Dedifferentiated amniotic fluid mesenchymal stem cell (primary cell): ENCODE results near the gene BCAS4.
"Not testable (repeated sequence)": the region's sequence is repeated elsewhere in the genome, so short reads cannot be mapped to it uniquely, and the experiment has no call there.

Source experiments
- DNase-seq: peaks from one replicate; pipeline ENCODE4 v3.0.0-alpha.2; 2016; ENCODE audit errors: extremely low spot score

BCAS4 gene

GRCh38 chr20:50771419-50772080 lies 23.3 kb upstream of the BCAS4 start:
- not testable (repeated sequence) for DNase-seq

GRCh38 chr20:50772420-50773185 lies 22.3 kb upstream of the BCAS4 start:
- no peak for DNase-seq

GRCh38 chr20:50774515-50774914 lies 20.3 kb upstream of the BCAS4 start:
- DNase-seq = no peak

GRCh38 chr20:50776122-50776817 lies 18.6 kb upstream of the BCAS4 start:
- DNase-seq = no peak

GRCh38 chr20:50777373-50777772 lies 17.5 kb upstream of the BCAS4 start:
- no peak for DNase-seq

- DNase-seq = not testable (repeated sequence)
These were observed 15.9 kb upstream of the BCAS4 start for GRCh38 chr20:50778994-50779393.

GRCh38 chr20:50783390-50783789 lies 11.5 kb upstream of the BCAS4 start:
- no peak for DNase-seq

- DNase-seq = no peak
These were observed 11.0 kb upstream of the BCAS4 start for GRCh38 chr20:50783903-50784302.

GRCh38 chr20:50784464-50784863 lies 10.4 kb upstream of the BCAS4 start:
- DNase-seq = no peak

GRCh38 chr20:50786703-50787102 lies 8.2 kb upstream of the BCAS4 start:
- DNase-seq = no peak

GRCh38 chr20:50787181-50787580 lies 7.7 kb upstream of the BCAS4 start:
- no peak for DNase-seq

- peak; percentile 60 for DNase-seq
These were observed 6.5 kb upstream of the BCAS4 start for GRCh38 chr20:50788045-50788991.

- DNase-seq = no peak
These were observed 4.8 kb upstream of the BCAS4 start for GRCh38 chr20:50789968-50790650.

GRCh38 chr20:50790651-50791277 lies 4.1 kb upstream of the BCAS4 start:
- peak; percentile 90 for DNase-seq

GRCh38 chr20:50792708-50793574 lies 1.9 kb upstream of the BCAS4 start:
- DNase-seq = no peak

- not testable (repeated sequence) for DNase-seq
These were observed 1.3 kb upstream of the BCAS4 start for GRCh38 chr20:50793575-50794016.

GRCh38 chr20:50794181-50794845 lies 548 bp upstream of the BCAS4 start:
- no peak for DNase-seq

GRCh38 chr20:50797142-50797541 lies 2.3 kb downstream of the BCAS4 start:
- no peak for DNase-seq

- DNase-seq = no peak
These were observed 3.8 kb downstream of the BCAS4 start for GRCh38 chr20:50798650-50799049.
